HK-2 (cell line): Measurements from ENCODE around the gene TRMT1.
"Not testable (repeated sequence)": the region's sequence is repeated elsewhere in the genome, so short reads cannot be mapped to it uniquely, and the experiment has no call there.

Experiments used
- DNase-seq: peaks from one replicate; pipeline ENCODE4 v3.0.0-alpha.2; 2018; ENCODE audit not compliant: unreplicated experiment

Gene TRMT1

GRCh38 chr19:13116282-13117175, at the start of gene TRMT1:
TRMT1 (minus strand) TSS chr19:13116740; CDS start chr19:13116399, 341 bp downstream.
- DNase-seq, result peak; percentile 93

- DNase-seq, result not testable (repeated sequence)
These were observed 49.6 kb upstream of the TRMT1 start for GRCh38 chr19:13166151-13166550.

- DNase-seq, result no peak
These were observed 48.8 kb upstream of the TRMT1 start for GRCh38 chr19:13165162-13165997.

- DNase-seq, result peak; percentile 66
These were observed 48.0 kb upstream of the TRMT1 start for GRCh38 chr19:13164343-13165161.

- DNase-seq, result peak; percentile 98
These were observed 47.2 kb upstream of the TRMT1 start for GRCh38 chr19:13163609-13164342.

GRCh38 chr19:13162724-13163608, 46.4 kb upstream of the TRMT1 start:
- peak; percentile 98 for DNase-seq

GRCh38 chr19:13160557-13160956, 44.0 kb upstream of the TRMT1 start:
- no peak for DNase-seq

- no peak for DNase-seq
These were observed 43.2 kb upstream of the TRMT1 start for GRCh38 chr19:13159713-13160112.

- peak; percentile 43 for DNase-seq
These were observed 39.2 kb upstream of the TRMT1 start for GRCh38 chr19:13155472-13156359.

- DNase-seq, result peak; percentile 70
These were observed 38.5 kb upstream of the TRMT1 start for GRCh38 chr19:13154911-13155471.

GRCh38 chr19:13154241-13154778, 37.8 kb upstream of the TRMT1 start:
- DNase-seq, result peak; percentile 87

GRCh38 chr19:13153569-13154240, 37.2 kb upstream of the TRMT1 start:
- DNase-seq, result no peak

GRCh38 chr19:13152974-13153568, 36.5 kb upstream of the TRMT1 start:
- DNase-seq, result peak; percentile 97

GRCh38 chr19:13152356-13152973, 35.9 kb upstream of the TRMT1 start:
- no peak for DNase-seq

- peak; percentile 98 for DNase-seq
These were observed 35.2 kb upstream of the TRMT1 start for GRCh38 chr19:13151605-13152355.

- no peak for DNase-seq
These were observed 34.5 kb upstream of the TRMT1 start for GRCh38 chr19:13150931-13151604.
